Measurements from ENCODE around the gene ITGB1BP1.

Gene ITGB1BP1

GRCh38 chr2:9378433-9379390, 44.6 kb downstream of the ITGB1BP1 start:
- DNase-seq (ENCODE audit: low read depth in 2 of 2) = no peak

DNA sequence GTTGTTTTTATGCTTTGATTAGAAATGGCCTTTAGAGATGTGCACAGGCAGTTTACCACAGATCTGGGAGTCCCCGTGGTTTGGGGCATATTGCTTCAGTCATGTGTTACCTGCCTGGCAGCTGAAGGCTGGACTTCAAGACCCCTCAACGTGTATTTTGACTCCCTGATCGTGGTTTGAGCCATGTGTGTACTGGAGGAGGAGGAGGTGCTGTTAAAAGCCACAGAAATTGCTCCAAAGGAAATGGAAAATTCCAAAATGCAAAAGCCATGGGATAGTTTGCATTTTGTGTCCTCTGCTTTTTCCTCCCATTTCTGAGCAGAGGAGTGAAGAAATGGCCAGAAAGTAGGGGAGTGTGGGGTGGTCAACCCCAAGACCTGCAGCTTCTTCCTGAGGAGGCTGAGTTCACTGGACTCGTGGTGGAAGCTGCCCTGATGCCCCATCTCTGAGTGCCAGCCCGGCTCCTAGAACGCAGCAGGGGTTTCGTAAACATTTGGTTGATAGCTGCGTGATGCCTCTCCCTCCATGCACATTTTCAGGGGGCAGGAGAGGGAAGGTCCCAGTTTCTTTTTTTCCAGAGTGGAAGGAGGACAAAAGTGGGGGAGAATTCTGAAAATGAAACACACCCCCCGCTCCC, 45.7 kb downstream of the ITGB1BP1 start:
- no peak for DNase-seq (ENCODE audit: low read depth in 2 of 2)

GRCh38 chr2:9375857-9376428, 47.4 kb downstream of the ITGB1BP1 start:
- no peak for DNase-seq (ENCODE audit: low read depth in 2 of 2)

- no peak for DNase-seq (ENCODE audit: low read depth in 2 of 2)
Observed at GRCh38 chr2:9374071-9374730, 49.1 kb downstream of the ITGB1BP1 start.

GRCh38 chr2:9373476-9373875, 49.9 kb downstream of the ITGB1BP1 start:
- DNase-seq (ENCODE audit: low read depth in 2 of 2) = no peak

DNA sequence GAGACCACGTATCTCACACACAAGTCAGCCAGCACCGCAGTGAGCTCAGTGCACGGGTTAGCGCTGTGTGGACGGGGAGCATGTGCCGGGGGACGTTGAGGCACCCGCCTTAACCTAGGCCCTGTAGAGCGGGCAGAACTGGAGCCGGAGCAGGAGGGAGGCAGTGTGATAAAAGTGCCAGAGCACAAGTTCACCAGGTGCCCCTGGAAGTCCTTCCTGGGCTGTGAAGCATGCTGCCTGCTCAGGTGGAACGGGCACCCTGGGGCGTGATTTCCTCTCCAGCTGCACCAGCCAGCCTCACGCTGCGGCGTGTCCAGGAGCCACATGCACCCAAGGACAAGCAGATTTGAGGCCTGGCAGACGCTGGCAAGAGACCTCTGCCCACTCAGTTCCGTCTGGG, 50.3 kb downstream of the ITGB1BP1 start:
- DNase-seq (ENCODE audit: low read depth in 2 of 2) = no peak

- DNase-seq (ENCODE audit: low read depth in 2 of 2) = no peak
Observed at GRCh38 chr2:9370746-9371145, 52.6 kb downstream of the ITGB1BP1 start.

DNA sequence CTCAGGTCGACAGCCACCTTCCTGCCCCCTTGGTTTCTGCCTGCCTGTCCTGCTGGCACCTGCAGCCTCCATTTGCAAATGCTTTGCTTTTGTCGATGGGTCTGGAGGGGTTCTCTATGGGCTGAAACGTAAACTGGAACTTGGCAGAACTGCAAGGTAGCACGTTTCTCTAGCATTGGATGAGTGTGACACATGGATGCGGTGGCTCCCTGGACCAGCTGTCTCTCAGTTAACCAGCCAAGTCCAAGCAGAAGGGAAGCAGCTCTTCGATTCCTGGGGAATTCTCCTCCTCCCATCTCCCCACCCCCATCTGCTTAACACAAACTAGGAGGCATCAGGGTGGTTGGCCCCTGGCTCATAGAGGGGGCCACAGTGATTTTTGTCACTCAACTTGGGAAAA, 57.3 kb downstream of the ITGB1BP1 start:
- DNase-seq (ENCODE audit: low read depth in 2 of 2) = no peak

DNA sequence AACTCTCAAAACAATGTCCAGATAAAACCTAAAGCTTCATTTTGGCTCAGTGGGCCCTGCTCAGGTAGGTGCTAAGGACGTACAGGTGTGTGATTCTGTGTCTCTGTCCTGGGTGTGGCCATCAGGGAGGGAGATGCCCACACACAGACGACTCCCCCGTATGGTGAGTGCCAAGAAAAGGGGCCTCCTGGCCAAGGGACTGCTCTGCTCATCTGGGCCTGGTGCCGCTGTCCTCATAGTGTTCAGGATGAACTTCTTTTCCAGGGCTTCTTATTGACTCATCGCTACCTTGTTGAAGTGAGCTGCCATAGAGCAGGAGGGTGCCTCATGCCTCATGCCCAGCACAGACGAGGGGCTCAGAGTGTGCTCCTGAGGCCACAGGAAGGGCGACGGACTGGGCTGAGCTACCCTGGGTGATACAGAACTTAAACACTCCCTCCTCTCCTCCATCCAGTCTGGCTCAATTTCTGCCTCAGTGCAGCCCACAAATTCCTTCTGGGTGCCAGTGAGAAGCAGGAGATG, 57.8 kb downstream of the ITGB1BP1 start:
- no peak for DNase-seq (ENCODE audit: low read depth in 2 of 2)

DNA sequence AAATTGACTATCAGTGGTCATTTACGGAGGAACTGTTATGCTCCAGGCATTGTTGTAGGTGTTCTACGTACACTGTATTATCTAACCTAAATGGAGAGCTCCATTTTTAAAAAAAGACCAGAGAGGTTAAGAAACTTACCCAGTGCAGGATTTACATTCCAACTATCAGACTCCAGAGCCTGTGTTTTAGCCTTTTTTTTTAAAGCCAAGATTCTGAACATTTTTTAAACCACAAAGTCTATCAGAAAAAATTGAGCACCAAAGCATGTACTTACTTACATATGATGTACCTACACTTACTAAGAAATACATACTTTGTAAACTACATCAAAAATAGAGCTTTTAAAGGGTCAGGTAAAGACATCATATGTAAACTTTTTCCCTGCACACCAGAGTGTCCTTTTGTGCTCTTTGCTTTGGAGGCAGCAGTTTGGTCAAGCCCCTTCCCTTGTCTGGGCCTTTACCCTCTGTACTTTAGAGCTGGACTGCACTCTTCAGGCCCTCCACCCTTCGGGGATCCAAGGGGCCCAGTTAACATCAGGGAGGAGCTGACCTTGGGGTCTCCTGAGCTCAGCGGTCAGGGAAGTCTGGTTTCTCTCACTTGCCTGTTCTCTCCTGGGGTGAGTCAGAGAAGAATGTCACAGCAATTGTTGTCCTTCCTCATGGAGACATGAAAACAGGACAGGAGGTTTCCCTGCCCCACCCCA, 58.4 kb downstream of the ITGB1BP1 start:
- DNase-seq (ENCODE audit: low read depth in 2 of 2) = no peak

- no peak for DNase-seq (ENCODE audit: low read depth in 2 of 2)
Observed at GRCh38 chr2:9364373-9364772, 59.0 kb downstream of the ITGB1BP1 start.

DNA sequence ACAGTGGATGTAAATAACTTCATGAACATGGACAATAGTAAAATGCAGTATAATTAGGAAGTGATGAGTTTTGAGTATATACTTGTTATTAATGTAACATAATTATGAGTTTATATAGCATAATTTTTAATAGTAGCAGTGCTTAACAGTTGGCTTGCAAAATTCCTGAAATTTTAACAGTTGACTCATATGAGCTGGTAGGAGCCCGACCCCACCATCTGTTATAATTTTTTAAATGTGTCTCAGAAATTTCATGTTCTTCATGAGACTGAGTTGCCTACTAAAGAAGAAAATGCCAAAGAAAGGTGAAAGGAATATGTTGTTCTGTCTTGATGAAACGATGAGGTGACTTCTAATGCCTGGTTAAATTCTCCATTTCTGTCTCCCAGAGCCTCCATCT, 62.6 kb downstream of the ITGB1BP1 start:
- no peak for DNase-seq (ENCODE audit: low read depth in 2 of 2)

DNA sequence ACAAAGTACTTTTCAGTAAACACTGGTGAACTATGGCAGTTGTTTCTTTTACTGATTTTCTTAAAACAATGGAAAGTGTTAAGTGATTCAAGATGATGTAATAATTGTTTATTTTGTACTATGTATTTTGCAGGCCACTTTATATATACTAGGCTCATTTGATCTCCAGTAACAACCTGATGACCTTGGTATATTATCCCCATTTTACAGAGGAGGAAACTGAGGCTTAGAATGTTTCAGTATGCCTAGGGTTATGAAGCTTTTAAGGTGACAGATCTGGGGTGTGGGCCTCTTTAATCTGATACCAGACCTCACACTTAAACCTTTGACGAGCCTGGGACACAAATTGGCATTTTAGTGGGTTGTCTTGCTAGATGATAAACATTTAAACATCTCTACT, 63.2 kb downstream of the ITGB1BP1 start:
- no peak for DNase-seq (ENCODE audit: low read depth in 2 of 2)

- DNase-seq (ENCODE audit: low read depth in 2 of 2) = no peak
Observed at GRCh38 chr2:9359463-9359862, 63.9 kb downstream of the ITGB1BP1 start.

GRCh38 chr2:9358846-9359245, 64.5 kb downstream of the ITGB1BP1 start:
- DNase-seq (ENCODE audit: low read depth in 2 of 2) = no peak

DNA sequence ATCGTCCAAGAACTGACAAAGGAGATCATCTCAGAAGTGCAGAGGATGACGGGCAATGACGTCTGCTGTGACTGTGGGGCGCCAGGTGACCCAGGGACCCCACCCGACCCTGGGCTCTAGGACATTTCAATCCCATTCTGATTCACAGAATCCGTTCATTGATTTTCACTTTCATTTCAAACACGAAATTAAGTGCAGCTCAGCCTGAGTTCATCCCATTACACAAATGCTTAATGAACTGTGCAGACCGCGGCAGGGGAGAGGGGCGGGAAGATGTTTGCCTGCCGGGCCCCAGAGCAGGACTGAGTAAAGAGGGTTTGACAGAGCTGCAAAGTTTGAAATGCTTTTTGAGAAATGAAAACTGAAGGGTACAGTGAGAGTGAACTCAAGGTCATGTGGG, 67.1 kb downstream of the ITGB1BP1 start:
- no peak for DNase-seq (ENCODE audit: low read depth in 2 of 2)

GRCh38 chr2:9355716-9356115, 67.6 kb downstream of the ITGB1BP1 start:
- no peak for DNase-seq (ENCODE audit: low read depth in 2 of 2)

DNA sequence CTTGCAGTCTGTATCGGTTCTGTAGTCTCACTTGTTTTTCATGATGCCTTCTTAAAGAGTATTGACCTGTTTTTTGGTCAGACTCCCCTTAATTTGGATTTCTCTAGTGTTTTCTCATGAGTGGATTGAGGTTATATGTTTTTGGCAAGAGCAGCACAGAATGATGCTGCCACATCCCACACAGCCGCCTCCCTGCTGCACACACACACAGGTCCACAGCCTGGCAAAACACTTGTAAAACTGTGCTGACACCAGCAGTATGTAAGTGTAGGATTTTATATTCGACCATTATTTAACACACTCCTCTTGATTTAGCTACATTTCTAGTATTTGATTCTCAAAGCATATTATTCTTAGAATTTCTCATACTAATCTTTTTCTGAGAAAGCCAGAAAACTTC, 68.1 kb downstream of the ITGB1BP1 start:
- no peak for DNase-seq (ENCODE audit: low read depth in 2 of 2)

- no peak for DNase-seq (ENCODE audit: low read depth in 2 of 2)
Observed at GRCh38 chr2:9354318-9354717, 69.0 kb downstream of the ITGB1BP1 start.

All from stimulated activated CD8-positive, alpha-beta memory T cell treated with anti-CD3 and anti-CD28 coated beads, Interleukin-2, amount 100 ng/mL, for 1 hour (primary cell).